Suprapubic skin (tissue), 4 donors: ENCODE measurements around the gene UGGT2.

Experiments used
- EP300 ChIP-seq: sonication (generic); formaldehyde crosslinking; IDR thresholded peaks from one replicate; pipeline ENCODE4 v1.6.1; 2017; ENCODE audit warnings: antibody characterized with exemption
- POLR2A ChIP-seq, 2 donors: fragments of 450-650 bp; IDR thresholded peaks; one replicate each; pipeline ENCODE4 v1.6.1; 2017; ENCODE audit warnings: antibody characterized with exemption in 2 of 2, mild to moderate bottlenecking in 2 of 2, moderate library complexity in 2 of 2
- POLR2AphosphoS5 ChIP-seq, 3 donors: sonication (generic); formaldehyde crosslinking; IDR thresholded peaks; one replicate each; pipeline ENCODE4 v1.6.1; 2017; ENCODE audit warnings: antibody characterized with exemption in 3 of 3
- TF ChIP-seq, protein P1 (sequence below), 2 donors: fragments of 200-600 bp in 1 of 2; fragments of 450-650 bp in 1 of 2; sonication (generic) in 1 of 2; IDR thresholded peaks; one replicate each; pipeline ENCODE4 v1.5.1; 2016 to 2019; ENCODE audit warnings: antibody characterized with exemption in 2 of 2, mild to moderate bottlenecking in 1 of 2, moderate library complexity in 1 of 2

DNA sequence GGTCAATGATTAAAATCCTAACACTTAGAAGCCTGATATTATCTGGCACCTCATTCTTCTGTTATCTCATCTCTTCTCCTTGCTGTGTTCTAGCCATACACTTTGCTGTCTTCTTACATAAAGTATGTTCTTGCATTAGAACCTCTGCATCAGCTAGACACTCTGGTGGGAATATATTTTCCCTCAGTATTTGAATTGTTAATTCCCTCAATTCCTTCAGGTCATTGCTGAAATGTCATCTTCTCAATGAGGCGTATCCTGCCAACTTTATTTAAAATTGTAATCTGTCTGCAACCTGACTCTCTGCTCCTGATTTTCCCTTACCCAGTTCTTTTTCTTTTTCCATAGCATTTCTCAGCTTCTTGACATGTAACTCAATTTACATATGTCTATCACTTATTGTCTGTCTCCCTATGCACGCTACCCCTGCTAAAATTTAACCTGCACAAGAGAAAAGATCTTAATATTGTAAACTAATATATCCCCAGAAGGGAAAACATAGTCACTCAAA, 138.2 kb downstream of the UGGT2 start:
- TF ChIP-seq, protein P1, sequence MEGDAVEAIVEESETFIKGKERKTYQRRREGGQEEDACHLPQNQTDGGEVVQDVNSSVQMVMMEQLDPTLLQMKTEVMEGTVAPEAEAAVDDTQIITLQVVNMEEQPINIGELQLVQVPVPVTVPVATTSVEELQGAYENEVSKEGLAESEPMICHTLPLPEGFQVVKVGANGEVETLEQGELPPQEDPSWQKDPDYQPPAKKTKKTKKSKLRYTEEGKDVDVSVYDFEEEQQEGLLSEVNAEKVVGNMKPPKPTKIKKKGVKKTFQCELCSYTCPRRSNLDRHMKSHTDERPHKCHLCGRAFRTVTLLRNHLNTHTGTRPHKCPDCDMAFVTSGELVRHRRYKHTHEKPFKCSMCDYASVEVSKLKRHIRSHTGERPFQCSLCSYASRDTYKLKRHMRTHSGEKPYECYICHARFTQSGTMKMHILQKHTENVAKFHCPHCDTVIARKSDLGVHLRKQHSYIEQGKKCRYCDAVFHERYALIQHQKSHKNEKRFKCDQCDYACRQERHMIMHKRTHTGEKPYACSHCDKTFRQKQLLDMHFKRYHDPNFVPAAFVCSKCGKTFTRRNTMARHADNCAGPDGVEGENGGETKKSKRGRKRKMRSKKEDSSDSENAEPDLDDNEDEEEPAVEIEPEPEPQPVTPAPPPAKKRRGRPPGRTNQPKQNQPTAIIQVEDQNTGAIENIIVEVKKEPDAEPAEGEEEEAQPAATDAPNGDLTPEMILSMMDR (IDR thresholded peaks at IDR 0.05): no peak
- no peak for TF ChIP-seq POLR2AphosphoS5 (IDR thresholded peaks at IDR 0.05)
- TF ChIP-seq EP300: no peak
- no peak for TF ChIP-seq POLR2A (IDR thresholded peaks at IDR 0.05)
